HepG2 (cell line): ENCODE data around the gene CNPPD1. TPM values are rescaled to one million over a fixed set of nuclear protein-coding genes. Genes with fewer than 3 reads are reported as not detected.

Experiments
- ATF1 ChIP-seq: IDR thresholded peaks from 2 replicates; pipeline ENCODE4 v1.6.1; 2016; ENCODE audit warnings: mild to moderate bottlenecking, control low read depth
- CHCHD3 ChIP-seq: sonication (generic); formaldehyde crosslinking; IDR thresholded peaks from 2 replicates; pipeline ENCODE4 v1.8.0; 2022; ENCODE audit warnings: mild to moderate bottlenecking, missing genetic modification reagents, moderate library complexity
- FOSL2 ChIP-seq: sonication (generic); formaldehyde crosslinking; IDR thresholded peaks from 2 replicates; pipeline ENCODE4 v1.4.0; 2020; ENCODE audit warnings: missing genetic modification reagents
- MLX ChIP-seq: IDR thresholded peaks from 2 replicates; pipeline ENCODE4 v1.6.1; 2016
- MLXIP ChIP-seq: sonication (generic); formaldehyde crosslinking; IDR thresholded peaks from 2 replicates; pipeline ENCODE4 v1.9.0; 2021; ENCODE audit warnings: missing genetic modification reagents, borderline replicate concordance
- RERE ChIP-seq: IDR thresholded peaks from 2 replicates; pipeline ENCODE4 v1.6.1; 2016; ENCODE audit warnings: low read depth, missing genetic modification reagents, missing compliant biosample characterization
- SETDB1 ChIP-seq: sonication (generic); formaldehyde crosslinking; IDR thresholded peaks from 2 replicates; pipeline ENCODE4 v1.5.1; 2020; ENCODE audit warnings: missing genetic modification reagents, mild to moderate bottlenecking, borderline replicate concordance
- SNAPC2 ChIP-seq: sonication (generic); formaldehyde crosslinking; IDR thresholded peaks from 2 replicates; pipeline ENCODE4 v1.8.1; 2022; ENCODE audit warnings: mild to moderate bottlenecking, missing genetic modification reagents
- SOX13 ChIP-seq, 3 experiments: fragments of 450-650 bp in 1 of 3; sonication (generic) in 1 of 3; formaldehyde crosslinking in 1 of 3; IDR thresholded peaks in 2 of 3; conservative IDR thresholded peaks in 1 of 3; 2 replicates each; pipeline versions ENCODE4 v1.5.0 to v1.6.1; 2016 to 2020; ENCODE audit warnings: antibody characterized with exemption in 1 of 3, mild to moderate bottlenecking in 1 of 3, missing compliant biosample characterization in 1 of 3, missing genetic modification reagents in 1 of 3, moderate library complexity in 1 of 3
- polyA plus RNA-seq, 8 experiments: library from polyadenylated mRNA; depleted of rRNA in 3 of 8; stranded (reverse) in 7 of 8; unstranded in 1 of 8; fragments of >200 nt; fragmentation: Illumina TruSeq in 4 of 8; extraction: Trizol in 4 of 8; gene quantifications; 2 replicates each; pipeline versions ENCODE4 v1.2.1 to v1.2.3, GENCODE V29; 2011 to 2016; ENCODE audit warnings: low read depth in 4 of 8, missing spikeins in 1 of 8, mixed read lengths in 1 of 8; ENCODE audit not compliant: insufficient read depth in 1 of 8
- total RNA-seq, 5 experiments: library from RNA; depleted of rRNA; stranded (reverse); fragments of >200 nt; fragmentation: Illumina TruSeq; extraction: Trizol; gene quantifications; 2 replicates each; pipeline ENCODE4 v1.2.3, GENCODE V29; 2016; ENCODE audit warnings: low read depth in 1 of 5
- TF ChIP-seq, protein P1 (sequence below): fragments of 450-650 bp; IDR thresholded peaks from 2 replicates; pipeline ENCODE4 v1.6.1; 2017
- TF ChIP-seq, protein P2 (sequence below): sonication (generic); formaldehyde crosslinking; IDR thresholded peaks from 2 replicates; pipeline ENCODE4 v1.4.0; 2020; ENCODE audit warnings: missing genetic modification reagents

Gene CNPPD1
- total and polyA plus RNA-seq, 2 of the 13 experiments (the other 11 are each of a cell fraction or from before 2014, with no cell fraction given) = 35.5 to 49.4 TPM

GRCh38 chr2:219176818-219177551 lies at the start of gene CNPPD1 (continued):
- TF ChIP-seq SNAPC2 (CRISPR knock-in tag) (peak; percentile 82; the same call in 1 of the 2 replicates), RERE (CRISPR knock-in tag) (peak; percentile 61; the same call in 1 of the 2 replicates), SOX13 (IDR thresholded peaks at IDR 0.05) (no peak; the same call in 1 of the 2 replicates), SOX13 (CRISPR knock-in tag; conservative IDR thresholded peaks at IDR 0.05 in 1 of 2, IDR thresholded peaks at IDR 0.05 in 1 of 2) (peak in 1 of 2 experiments; percentile 74; a peak in 2 of 4 replicates), MLXIP (CRISPR knock-in tag) (peak; percentile 90; the same call in 1 of the 2 replicates), MLX (peak; percentile 65), ATF1 (CRISPR knock-in tag) (no peak), SETDB1 (CRISPR knock-in tag) (peak; percentile 51; the same call in 1 of the 2 replicates), FOSL2 (CRISPR knock-in tag) (peak; percentile 50), CHCHD3 (peak; percentile 82)
- TF ChIP-seq, protein P1, sequence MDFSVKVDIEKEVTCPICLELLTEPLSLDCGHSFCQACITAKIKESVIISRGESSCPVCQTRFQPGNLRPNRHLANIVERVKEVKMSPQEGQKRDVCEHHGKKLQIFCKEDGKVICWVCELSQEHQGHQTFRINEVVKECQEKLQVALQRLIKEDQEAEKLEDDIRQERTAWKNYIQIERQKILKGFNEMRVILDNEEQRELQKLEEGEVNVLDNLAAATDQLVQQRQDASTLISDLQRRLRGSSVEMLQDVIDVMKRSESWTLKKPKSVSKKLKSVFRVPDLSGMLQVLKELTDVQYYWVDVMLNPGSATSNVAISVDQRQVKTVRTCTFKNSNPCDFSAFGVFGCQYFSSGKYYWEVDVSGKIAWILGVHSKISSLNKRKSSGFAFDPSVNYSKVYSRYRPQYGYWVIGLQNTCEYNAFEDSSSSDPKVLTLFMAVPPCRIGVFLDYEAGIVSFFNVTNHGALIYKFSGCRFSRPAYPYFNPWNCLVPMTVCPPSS = no peak
- TF ChIP-seq, protein P2, sequence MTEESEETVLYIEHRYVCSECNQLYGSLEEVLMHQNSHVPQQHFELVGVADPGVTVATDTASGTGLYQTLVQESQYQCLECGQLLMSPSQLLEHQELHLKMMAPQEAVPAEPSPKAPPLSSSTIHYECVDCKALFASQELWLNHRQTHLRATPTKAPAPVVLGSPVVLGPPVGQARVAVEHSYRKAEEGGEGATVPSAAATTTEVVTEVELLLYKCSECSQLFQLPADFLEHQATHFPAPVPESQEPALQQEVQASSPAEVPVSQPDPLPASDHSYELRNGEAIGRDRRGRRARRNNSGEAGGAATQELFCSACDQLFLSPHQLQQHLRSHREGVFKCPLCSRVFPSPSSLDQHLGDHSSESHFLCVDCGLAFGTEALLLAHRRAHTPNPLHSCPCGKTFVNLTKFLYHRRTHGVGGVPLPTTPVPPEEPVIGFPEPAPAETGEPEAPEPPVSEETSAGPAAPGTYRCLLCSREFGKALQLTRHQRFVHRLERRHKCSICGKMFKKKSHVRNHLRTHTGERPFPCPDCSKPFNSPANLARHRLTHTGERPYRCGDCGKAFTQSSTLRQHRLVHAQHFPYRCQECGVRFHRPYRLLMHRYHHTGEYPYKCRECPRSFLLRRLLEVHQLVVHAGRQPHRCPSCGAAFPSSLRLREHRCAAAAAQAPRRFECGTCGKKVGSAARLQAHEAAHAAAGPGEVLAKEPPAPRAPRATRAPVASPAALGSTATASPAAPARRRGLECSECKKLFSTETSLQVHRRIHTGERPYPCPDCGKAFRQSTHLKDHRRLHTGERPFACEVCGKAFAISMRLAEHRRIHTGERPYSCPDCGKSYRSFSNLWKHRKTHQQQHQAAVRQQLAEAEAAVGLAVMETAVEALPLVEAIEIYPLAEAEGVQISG (CRISPR knock-in tag) = peak; percentile 95
